Spleen (tissue), 11 donors: ENCODE data around the gene FXYD3. TPM values are rescaled to one million over a fixed set of nuclear protein-coding genes. Genes with fewer than 3 reads are reported as not detected.

Source experiments
- DNase-seq: peaks from one replicate; pipeline ENCODE4 v3.0.0-alpha.2; 2020
- H3K27ac ChIP-seq, 8 donors: fragments of 200-600 bp; sonication (generic) in 7 of 8; 1 replicate in 4 of 8; 2 replicates in 4 of 8; pipeline versions ENCODE4 v1.5.0 to v1.8.0; 2016 to 2021; ENCODE audit warnings: inconsistent platforms in 4 of 8, mild to moderate bottlenecking in 4 of 8, moderate library complexity in 1 of 8
- H3K27me3 ChIP-seq, 7 donors: fragments of 200-600 bp; sonication (generic) in 6 of 7; replicated peaks in 1 of 7; 1 replicate in 4 of 7; 2 replicates in 3 of 7; pipeline versions ENCODE4 v1.5.0 to v1.8.0; 2016 to 2021; ENCODE audit warnings: inconsistent platforms in 3 of 7, mild to moderate bottlenecking in 1 of 7
- H3K36me3 ChIP-seq, 6 donors: fragments of 200-600 bp; sonication (generic) in 5 of 6; 1 replicate in 4 of 6; 2 replicates in 2 of 6; pipeline versions ENCODE4 v1.5.0 to v1.8.0; 2016 to 2021; ENCODE audit warnings: inconsistent platforms in 2 of 6
- H3K4me1 ChIP-seq, 6 donors: fragments of 200-600 bp; sonication (generic) in 5 of 6; 1 replicate in 3 of 6; 2 replicates in 3 of 6; pipeline versions ENCODE4 v1.5.0 to v1.8.0; 2016 to 2021; ENCODE audit warnings: inconsistent platforms in 3 of 6
- H3K4me3 ChIP-seq, 8 donors: fragments of 200-600 bp; sonication (generic) in 7 of 8; 1 replicate in 4 of 8; 2 replicates in 4 of 8; pipeline versions ENCODE4 v1.5.0 to v1.8.0; 2016 to 2021; ENCODE audit warnings: inconsistent platforms in 4 of 8, mild to moderate bottlenecking in 4 of 8, moderate library complexity in 2 of 8
- H3K9me3 ChIP-seq, 8 donors: fragments of 200-600 bp; sonication (generic) in 7 of 8; 1 replicate in 4 of 8; 2 replicates in 4 of 8; pipeline versions ENCODE4 v1.5.0 to v1.8.0; 2016 to 2021; ENCODE audit warnings: inconsistent platforms in 4 of 8
- CTCF ChIP-seq, 11 experiments: fragments of 200-600 bp in 7 of 11; fragments of 450-650 bp in 4 of 11; sonication (generic) in 4 of 11; IDR thresholded peaks in 8 of 11; conservative IDR thresholded peaks in 3 of 11; 1 replicate in 7 of 11; 2 replicates in 4 of 11; pipeline versions ENCODE4 v1.4.0 to v1.8.0; 2016 to 2021; ENCODE audit warnings: antibody characterized with exemption in 11 of 11, inconsistent platforms in 4 of 11, mild to moderate bottlenecking in 1 of 11
- POLR2A ChIP-seq, 3 donors: fragments of 450-650 bp; IDR thresholded peaks; one replicate each; pipeline ENCODE4 v1.5.1; 2017; ENCODE audit warnings: antibody characterized with exemption in 3 of 3, mild to moderate bottlenecking in 1 of 3
- POLR2AphosphoS5 ChIP-seq, 3 donors: sonication (generic); formaldehyde crosslinking; IDR thresholded peaks; one replicate each; pipeline ENCODE4 v1.5.1; 2017; ENCODE audit warnings: antibody characterized with exemption in 3 of 3
- WGBS, 5 donors: extraction: QIAGEN DNeasy Blood & Tissue Kit in 3 of 5; methylation state at CpG; one replicate each; pipeline versions ENCODE4 v1.1.5 to v1.1.7; 2013 to 2018; 5-methylcytosine and 5-hydroxymethylcytosine counted together
- intact Hi-C: fragments of 100-400 bp; cut with DNase I; formaldehyde crosslinking; loops from one replicate; pipeline ENCODE4 v1.15.0; 2023; ENCODE audit warnings: low total_unique reads
- polyA plus RNA-seq, 3 donors: library from polyadenylated mRNA; stranded (reverse); fragments of 200-250 nt; gene quantifications; one replicate each; pipeline ENCODE4 v1.2.1, GENCODE V29; 2013
- total RNA-seq, 7 donors: library from RNA; depleted of rRNA in 3 of 7; stranded (reverse); fragments of >200 nt in 3 of 7; fragmentation: NEBNext Ultra II Directional in 4 of 7; extraction: Animal tissue kit (Norgen Biotek cat#: 25700) in 4 of 7; gene quantifications; one replicate each; pipeline versions ENCODE4 v1.1.0 to v1.2.1, GENCODE V29; 2016 to 2021
- donor health status: healthy with polysubstance abuse.
- donor health status: DM: no; HTN: no; CAD: no; lungs with moderate emphysema.
- donor health status: DM: no; HTN: no; CAD: no.
- donor health status: Bipolar disorder and iron deficiency.
- donor health status: healthy.
- donor health status: DM: no; HTN: no; CAD: no.
- donor health status: DM: yes; HTN: yes; CAD: no.

FXYD3 gene
- total and polyA plus RNA-seq, 10 donors = 0.33 to 1.5 (median 0.70) TPM; not detected in 7

- no peaks in the 10 kb centered on the region for H3K27me3 ChIP-seq
- peaks cover 0 to 14% (median 8%) of the 10 kb centered on the region in 8 donors for H3K9me3 ChIP-seq
- no peak for DNase-seq
- TF ChIP-seq POLR2A (IDR thresholded peaks at IDR 0.05) = no peak
- TF ChIP-seq CTCF (IDR thresholded peaks at IDR 0.05 in 8 of 11, conservative IDR thresholded peaks at IDR 0.05 in 3 of 11) = no peak
- TF ChIP-seq POLR2AphosphoS5 (IDR thresholded peaks at IDR 0.05) = no peak
- H3K27ac ChIP-seq = no peak overlapping the region
- no peak overlapping the region for H3K4me3 ChIP-seq
- H3K36me3 ChIP-seq = no peaks in the 10 kb centered on the region
- H3K4me1 ChIP-seq = peaks cover 0 to 17% (median 6%) of the 10 kb centered on the region in 6 donors
- WGBS, 5 donors = 39 to 82% (median 69%) methylated on average over 1 of the region's 1 CpG
- intact Hi-C loops = no loop called here
Observed at GRCh38 chr19:35069696-35070095, 45.9 kb upstream of the FXYD3 start.

GRCh38 chr19:35070471-35070870, 45.2 kb upstream of the FXYD3 start:
- Histone ChIP-seq H3K4me1 (peaks cover 0 to 24% (median 6%) of the 10 kb centered on the region in 6 donors), H3K36me3 (no peaks in the 10 kb centered on the region), H3K9me3 (peaks cover 0 to 14% (median 8%) of the 10 kb centered on the region in 8 donors), H3K4me3 (no peak overlapping the region), H3K27me3 (no peaks in the 10 kb centered on the region), H3K27ac (no peak overlapping the region)
- intact Hi-C loops = no loop called here
- 85 to 98% (median 89%) methylated on average over 3 of the region's 3 CpGs for WGBS, 5 donors
- DNase-seq = no peak
- no peak for TF ChIP-seq CTCF (IDR thresholded peaks at IDR 0.05 in 8 of 11, conservative IDR thresholded peaks at IDR 0.05 in 3 of 11)

GRCh38 chr19:35073516-35073915, 42.1 kb upstream of the FXYD3 start:
- intact Hi-C loops = no loop called here
- Histone ChIP-seq H3K4me3 (no peak overlapping the region), H3K27ac (no peak overlapping the region), H3K27me3 (no peaks in the 10 kb centered on the region), H3K36me3 (no peaks in the 10 kb centered on the region), H3K4me1 (peaks cover 0 to 15% (median 0%) of the 10 kb centered on the region in 6 donors), H3K9me3 (peaks cover 0 to 11% (median 8%) of the 10 kb centered on the region in 8 donors)
- no peak for TF ChIP-seq POLR2A (IDR thresholded peaks at IDR 0.05)
- no peak for TF ChIP-seq CTCF (IDR thresholded peaks at IDR 0.05 in 8 of 11, conservative IDR thresholded peaks at IDR 0.05 in 3 of 11)
- no peak for TF ChIP-seq POLR2AphosphoS5 (IDR thresholded peaks at IDR 0.05)
- WGBS, 5 donors = 78 to 88% (median 85%) methylated on average over 9 to 10 of the region's 10 CpGs
- DNase-seq = no peak

- no peak for DNase-seq
- 63 to 82% (median 77%) methylated on average over 6 to 8 of the region's 8 CpGs for whole genome bisulfite sequencing, 5 donors
- H3K27ac ChIP-seq = no peak overlapping the region
- no peak overlapping the region for H3K4me3 ChIP-seq
- no peaks in the 10 kb centered on the region for H3K36me3 ChIP-seq
- no peak for TF ChIP-seq POLR2A (IDR thresholded peaks at IDR 0.05)
- peaks cover 0 to 15% (median 0%) of the 10 kb centered on the region in 6 donors for H3K4me1 ChIP-seq
- no peaks in the 10 kb centered on the region for H3K27me3 ChIP-seq
- intact Hi-C loops = no loop called here
- H3K9me3 ChIP-seq = peaks cover 0 to 11% (median 8%) of the 10 kb centered on the region in 8 donors
Observed at GRCh38 chr19:35073941-35074340, 41.7 kb upstream of the FXYD3 start.
